NT2/D1 (cell line): Measurements from ENCODE around the gene TRAPPC2.

Experiments used
- SUZ12 ChIP-seq: IDR thresholded peaks from 2 replicates; pipeline ENCODE4 v1.6.1; 2011; ENCODE audit not compliant: insufficient read length, insufficient read depth; ENCODE audit errors: extremely low read depth
- YY1 ChIP-seq: IDR thresholded peaks from 2 replicates; pipeline ENCODE4 v1.6.1; 2011; ENCODE audit not compliant: insufficient read length, insufficient read depth
- ZNF274 ChIP-seq: IDR thresholded peaks from 2 replicates; pipeline ENCODE4 v1.6.1; 2011; ENCODE audit warnings: mild to moderate bottlenecking, low read depth, low read length

DNA sequence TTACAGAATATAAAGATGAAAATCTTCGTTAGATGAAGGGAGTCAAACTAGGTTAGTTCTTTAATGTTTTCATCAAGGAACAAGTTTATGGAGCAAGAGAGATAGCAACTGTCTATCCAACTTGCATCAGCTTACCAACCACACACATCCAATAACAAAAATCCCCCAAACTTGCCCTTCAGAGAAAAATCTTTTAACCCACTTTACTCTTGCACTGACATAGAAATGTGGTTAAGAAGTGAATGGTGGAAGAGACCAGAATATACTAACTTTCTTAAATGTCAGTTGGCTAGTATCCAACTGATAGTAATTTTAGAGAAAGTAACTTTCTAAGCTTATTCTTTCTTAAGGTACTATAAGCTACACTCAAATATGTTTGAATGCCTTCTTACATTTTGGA is 47.2 kb downstream of the TRAPPC2 start:
- no peak for TF ChIP-seq SUZ12
- no peak for TF ChIP-seq ZNF274
- TF ChIP-seq YY1: no peak
